ENCODE data around the gene RRM2. TPM values are rescaled to one million over a fixed set of nuclear protein-coding genes. Genes with fewer than 3 reads are reported as not detected.

The RRM2 gene
- total RNA-seq, 2 donors from 2014 or later: 15.8 to 40.0 TPM

DNA sequence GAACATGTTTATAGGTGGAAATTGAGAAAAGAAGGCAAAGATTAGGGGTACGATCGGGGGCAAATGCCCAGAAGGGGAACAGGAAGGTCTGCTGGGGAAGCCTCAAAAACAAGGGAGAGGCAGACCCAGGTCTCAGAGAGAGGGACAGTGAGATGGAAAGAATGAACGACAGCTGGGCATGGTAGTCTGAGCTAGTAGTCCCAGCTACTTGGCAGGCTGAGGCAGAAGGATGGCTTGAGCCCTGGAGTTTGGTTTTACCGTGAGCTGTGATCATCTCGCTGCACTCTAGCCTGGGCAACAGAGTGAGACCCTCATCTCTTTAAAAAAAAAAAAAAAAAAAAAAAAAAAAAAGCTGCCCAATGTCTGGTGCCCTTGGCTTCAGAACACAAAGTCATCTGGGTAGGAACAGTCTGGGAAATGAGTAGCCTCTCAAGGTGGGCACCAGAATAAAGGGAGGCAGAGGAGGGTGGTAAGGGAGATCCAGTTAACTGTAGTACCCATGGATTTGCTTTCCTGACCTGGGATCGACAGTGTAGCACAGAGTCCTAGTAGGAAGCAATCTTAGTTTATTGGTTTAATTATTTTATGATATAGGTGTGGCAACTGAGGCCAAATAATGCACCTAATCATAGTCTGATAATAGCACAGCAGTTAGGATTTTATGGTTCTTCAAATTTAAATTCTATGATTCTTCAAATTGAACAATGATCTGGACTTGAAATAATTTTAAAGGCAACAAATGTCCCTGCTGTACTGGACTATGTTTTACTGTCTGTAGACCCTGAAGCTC is 3.5 kb downstream of the RRM2 start:
- ATAC-seq: peak; percentile 66
- intact Hi-C loops (cut with DNase I, micrococcal nuclease): loop anchor here in 1 of 2 donors (5.0 kb wide), 1 partner anchor 316 kb away; no protein-coding TSS in a partner anchor
- no peak for DNase-seq

DNA sequence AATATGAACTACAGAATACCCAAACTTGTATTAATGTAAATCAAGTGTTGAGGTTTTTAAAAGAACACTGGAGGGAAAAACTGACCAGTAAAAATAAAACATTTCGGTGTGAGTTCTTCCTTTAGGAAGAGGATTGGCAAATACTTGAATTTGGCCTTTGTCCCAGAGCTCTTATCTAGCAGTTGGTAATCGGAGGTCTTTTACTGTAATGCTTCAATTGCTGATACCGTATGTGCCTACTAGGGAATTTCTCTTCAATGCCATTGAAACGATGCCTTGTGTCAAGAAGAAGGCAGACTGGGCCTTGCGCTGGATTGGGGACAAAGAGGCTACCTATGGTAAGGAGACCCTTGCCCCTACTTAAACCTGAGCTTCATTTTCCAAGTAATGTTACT is 4.1 kb downstream of the RRM2 start:
- DNase-seq (no peak), ATAC-seq (peak; percentile 33)
- intact Hi-C loops (cut with DNase I, micrococcal nuclease): loop anchor here in 1 of 2 donors (5.0 kb wide), 1 partner anchor 316 kb away; no protein-coding TSS in a partner anchor

DNA sequence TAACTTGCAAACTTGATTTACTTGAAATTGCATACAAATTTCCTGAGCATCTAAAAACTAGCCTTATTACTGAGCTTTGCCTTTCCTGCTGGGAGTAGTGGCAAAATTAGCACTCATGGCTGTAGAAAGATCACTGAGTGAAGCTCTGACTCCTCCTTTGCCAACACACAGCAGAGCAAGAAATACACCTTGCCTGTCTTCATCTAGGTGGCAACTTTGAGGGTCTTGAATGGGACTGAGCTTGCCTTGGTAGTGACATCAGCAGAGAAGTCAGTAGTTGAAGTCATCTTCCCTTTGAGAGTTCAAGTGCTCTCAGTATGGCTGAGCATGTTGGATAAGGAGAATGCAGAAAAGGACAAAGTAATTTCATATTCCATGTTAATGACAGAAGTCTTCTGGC is 5.9 kb downstream of the RRM2 start:
- DNase-seq: no peak
- intact Hi-C loops (cut with DNase I, micrococcal nuclease): loop anchor here in 1 of 2 donors (5.0 kb wide), 1 partner anchor 314 kb away; no protein-coding TSS in a partner anchor
- no peak for ATAC-seq

DNA sequence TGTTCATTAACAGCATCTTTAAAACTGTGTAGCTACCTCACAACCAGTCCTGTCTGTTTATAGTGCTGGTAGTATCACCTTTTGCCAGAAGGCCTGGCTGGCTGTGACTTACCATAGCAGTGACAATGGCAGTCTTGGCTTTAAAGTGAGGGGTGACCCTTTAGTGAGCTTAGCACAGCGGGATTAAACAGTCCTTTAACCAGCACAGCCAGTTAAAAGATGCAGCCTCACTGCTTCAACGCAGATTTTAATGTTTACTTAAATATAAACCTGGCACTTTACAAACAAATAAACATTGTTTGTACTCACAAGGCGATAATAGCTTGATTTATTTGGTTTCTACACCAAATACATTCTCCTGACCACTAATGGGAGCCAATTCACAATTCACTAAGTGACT is 7.0 kb downstream of the RRM2 start:
- DNase-seq: no peak
- ATAC-seq: no peak
- intact Hi-C loops (cut with DNase I, micrococcal nuclease): loop anchor here in 1 of 2 donors (5.0 kb wide), 1 partner anchor 313 kb away; no protein-coding TSS in a partner anchor

DNA sequence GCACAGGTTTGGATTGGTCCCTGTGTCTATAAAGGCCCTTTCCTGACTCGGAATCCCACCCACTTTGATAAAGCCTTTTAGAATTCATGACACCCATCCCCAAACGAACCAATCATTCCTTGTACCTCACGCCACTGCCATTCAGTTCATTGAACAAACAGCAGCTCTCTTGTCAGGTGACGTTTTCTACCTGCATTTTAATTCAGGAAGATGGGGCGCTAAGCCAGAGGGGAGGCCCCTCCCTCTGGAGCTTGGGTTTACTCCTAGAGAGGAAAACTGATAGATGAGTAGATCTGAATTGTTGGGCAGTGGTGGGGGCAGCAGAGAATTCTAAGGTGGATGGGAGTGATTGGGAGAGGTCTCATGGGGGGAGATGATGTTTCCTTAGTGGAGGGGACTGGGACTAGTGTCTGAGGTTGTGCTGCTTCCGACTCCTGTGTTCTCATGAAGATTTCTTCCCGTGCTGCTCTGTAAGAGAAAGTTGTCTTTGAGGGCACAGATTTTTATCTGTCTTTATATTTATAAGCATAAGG is 9.6 kb downstream of the RRM2 start:
- intact Hi-C loops (cut with DNase I, micrococcal nuclease): no loop called here
- peak; percentile 47 for ATAC-seq
- no peak for DNase-seq

DNA sequence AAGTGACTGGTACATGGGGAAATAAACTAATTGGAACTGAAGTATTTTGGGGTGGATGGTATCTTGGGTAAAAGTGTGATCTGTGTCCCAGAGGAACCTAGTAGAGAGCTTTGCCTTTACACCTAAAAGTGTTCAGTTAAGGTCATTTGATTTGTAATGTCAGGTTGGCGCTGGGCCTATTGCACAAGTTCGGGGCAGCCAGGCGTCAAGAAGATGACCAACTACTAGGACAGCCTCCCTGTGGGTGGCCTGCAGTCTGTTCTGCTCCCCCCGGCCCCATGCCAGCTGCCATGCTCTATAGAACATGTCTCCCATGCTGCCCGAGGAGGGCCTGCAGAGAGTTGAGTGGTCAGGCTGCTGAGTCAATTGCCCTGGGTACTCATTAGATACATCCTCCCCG is 10.1 kb downstream of the RRM2 start:
- DNase-seq: no peak
- intact Hi-C loops (cut with DNase I, micrococcal nuclease): no loop called here
- peak; percentile 10 for ATAC-seq

DNA sequence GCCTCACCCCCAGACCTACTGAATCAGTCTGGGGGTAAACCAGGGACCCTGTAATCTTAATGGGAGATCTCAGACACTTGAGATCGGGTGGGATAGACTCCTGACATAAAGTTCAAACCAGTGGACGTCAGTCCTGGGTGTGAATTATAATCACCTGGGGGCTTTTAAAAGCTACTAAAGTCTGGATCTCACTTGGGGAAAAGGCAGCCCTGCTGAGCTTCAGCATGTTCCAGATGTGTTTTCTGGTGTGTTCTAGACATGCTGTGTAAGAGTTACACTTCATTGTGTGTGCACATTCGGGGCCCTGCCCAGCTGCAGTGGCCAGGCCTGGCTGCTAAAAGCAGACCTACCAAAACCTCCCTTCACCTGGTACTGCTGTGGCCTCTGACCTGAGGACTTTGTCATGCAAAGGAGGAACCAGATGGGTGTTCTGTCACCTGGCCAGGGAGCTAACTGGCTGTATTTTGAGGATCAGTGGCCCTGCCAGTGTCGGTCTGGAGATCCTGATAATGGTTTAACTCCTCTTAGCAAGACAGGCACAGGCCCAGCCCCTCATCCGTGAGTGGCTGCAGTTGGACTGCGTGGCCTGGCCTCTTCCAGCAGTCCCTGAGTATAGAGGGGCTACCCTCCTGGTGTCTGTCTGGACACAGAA is 10.6 kb downstream of the RRM2 start:
- peak; percentile 20 for ATAC-seq
- intact Hi-C loops (cut with DNase I, micrococcal nuclease): no loop called here
- DNase-seq: no peak

DNA sequence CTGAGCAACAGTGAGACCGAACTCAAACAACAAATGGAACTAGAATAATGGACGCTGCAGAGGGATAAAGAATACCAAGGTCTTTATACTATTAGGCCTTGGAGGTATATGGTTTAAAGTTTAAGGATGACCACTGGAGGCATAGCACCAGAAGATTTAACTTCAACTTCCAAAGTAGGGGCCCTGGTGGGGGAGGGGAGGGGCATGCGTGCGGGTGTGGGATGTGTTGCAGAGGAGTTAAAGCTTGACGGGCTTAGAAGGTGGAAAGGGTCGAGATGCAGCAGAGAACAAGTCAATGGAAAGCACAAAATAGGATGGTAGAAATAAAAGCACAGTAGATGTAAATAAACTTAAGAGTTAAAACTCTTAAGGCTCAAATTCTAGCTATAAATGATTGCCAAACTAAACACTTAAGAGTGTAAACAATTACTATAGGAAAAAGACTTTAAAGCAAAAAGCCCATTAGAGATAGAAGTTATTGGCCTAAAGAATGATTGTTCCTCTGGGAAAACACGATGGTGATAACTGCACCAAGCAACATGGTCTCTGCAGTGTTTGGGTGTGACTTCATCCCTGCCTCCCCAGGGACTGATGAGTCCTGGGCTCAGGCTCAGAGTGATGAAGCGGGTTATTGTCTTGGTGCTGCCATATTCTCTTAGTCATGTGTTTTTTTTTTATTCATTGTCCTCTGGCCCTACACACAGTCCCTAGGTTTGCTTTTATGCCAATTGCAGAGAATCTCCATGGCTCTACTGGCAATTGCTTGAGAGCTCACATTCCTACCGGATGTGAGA is 13.0 kb downstream of the RRM2 start:
- intact Hi-C loops (cut with DNase I, micrococcal nuclease): no loop called here
- ATAC-seq: no peak

DNA sequence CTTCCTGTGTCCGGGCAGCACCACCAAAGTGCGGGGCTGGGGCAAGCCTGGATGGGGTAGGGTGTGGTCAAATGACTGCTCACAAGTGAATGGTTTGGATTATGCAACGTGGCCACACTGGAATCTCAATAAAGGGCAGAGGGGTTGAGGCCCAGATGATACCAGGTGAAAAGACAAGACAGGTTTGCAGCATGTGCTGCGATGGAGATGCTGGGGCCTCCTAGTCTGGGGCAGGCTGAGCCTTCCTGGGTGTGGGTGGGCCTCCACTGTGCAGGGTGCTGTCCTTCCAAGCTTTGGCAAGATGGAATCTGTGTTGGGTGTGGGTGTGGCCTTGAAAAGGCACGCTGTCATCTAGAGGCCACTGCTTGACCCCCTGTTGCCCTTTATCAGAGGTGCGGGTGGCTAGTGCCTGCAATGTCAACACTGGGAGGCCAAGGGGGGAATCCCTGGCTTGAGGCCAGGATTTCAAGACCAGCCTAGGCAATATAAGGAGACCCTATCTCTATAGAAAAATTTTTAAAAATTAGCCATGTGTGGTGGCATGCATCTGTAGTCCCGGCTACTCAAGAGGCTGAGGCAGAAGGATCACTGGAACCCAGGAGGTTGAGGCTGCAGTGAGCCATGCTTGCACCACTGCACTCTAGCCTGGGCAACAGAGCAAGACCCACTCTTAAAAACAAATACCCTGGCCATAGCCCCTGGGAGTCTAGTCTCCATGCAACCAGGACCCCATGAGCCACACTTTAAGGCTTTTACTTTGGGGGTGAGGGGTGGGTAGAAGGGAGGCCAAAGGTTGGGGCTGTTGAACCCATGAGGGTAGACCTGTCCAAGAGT is 13.8 kb downstream of the RRM2 start:
- ATAC-seq (no peak), DNase-seq (no peak)
- intact Hi-C loops (cut with DNase I, micrococcal nuclease): no loop called here

More for the DNA sequence above, 13.0 kb downstream of the RRM2 start:
- DNase-seq: no peak

DNA sequence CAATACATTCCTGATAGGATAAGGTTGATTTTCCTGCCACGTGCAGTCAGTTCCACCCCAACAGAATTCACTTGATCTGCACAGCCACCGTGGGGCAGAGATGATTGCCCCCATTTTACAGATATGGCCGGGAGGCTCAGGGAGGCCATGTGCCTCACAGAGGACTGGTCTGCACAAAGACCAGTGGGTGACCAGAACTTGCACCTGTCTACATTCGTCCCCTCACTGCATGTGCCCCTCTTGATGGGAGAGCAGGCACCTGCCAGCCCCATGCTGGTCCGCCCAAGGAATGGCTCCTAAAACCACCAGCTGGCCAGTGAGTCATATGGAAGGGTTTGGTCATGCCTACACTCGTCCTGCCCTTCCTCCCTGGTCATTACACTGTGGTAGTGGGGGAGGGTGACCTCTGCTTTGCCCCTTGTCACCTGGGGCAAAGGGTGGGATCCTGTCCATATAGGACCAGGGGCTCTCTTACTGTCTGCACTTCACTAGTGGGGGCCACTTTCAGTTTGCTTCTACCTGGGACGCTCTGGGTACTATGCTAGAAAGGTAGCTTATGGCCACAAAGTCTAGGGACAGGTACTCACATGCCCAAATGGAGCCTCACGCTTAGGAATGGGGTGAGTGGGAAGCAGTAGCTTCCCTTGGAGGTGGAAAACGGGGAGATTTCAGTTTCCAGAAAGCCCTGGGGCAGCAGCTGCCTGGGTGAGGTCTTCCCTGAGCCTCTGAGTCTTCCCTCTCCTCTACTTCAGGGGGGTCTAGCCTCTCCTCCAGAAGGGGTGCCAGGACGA is 14.7 kb downstream of the RRM2 start:
- DNase-seq: no peak
- intact Hi-C loops (cut with DNase I, micrococcal nuclease): no loop called here
- peak; percentile 16 for ATAC-seq

DNA sequence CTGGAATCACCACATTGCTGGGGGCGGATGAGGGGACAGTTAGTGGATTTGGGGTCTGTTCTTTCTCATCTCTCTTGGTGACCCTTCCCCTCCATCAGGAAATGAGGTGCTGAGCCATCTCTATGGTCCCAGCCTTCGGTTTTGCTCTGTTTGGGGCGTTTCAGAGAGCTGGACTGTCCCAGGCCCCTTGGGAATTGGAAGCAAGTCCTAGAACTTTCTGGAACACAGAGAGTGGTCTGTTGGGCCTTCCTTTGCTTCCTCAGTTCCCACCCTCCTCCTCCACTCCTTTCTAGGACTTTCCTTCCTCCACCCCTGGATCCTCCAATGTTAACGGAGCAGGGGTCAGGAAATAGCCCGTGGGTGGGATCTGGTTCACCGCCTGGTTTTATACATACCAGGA is 17.0 kb downstream of the RRM2 start:
- intact Hi-C loops (cut with DNase I, micrococcal nuclease): no loop called here

DNA sequence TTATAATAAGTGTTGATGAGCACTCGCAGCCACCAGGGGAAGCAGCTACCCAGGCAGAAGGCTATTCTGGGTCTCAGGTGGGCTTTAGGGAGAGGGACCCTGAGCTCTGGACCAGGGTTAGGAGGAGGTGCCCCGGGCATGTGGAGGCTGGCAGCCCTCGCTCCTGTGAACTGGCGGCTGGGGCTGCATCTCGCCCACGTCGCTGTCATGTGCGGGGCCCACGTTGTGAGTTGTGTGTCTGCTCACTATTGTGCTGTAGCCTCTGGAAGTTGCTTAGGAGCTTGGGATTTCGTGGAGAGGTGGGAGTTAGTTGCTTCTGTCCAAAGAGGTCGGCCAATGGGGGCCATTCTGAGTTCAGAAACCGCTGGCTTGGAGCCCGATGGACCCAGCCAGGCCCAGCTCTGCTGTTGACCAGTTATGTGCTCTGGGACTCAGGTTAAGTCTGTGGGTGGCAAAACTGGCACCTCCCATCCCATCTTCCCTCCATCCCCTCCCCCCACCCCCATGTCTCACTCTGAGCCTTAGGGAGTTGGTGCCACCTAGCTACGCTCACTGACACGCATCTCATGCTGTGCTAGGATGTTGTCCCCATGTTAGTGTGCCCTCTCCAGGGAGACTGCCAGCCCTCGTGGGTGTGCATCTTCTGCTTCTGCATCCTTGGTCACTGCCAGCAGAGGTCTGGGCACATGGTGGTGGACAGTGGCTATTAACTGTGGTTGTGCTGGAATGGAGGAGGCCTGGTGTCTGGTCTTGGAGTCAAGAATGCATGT is 18.5 kb downstream of the RRM2 start:
- peak; percentile 33 for ATAC-seq
- intact Hi-C loops (cut with DNase I, micrococcal nuclease): loop anchor here in 1 of 2 donors (10.0 kb wide), 1 partner anchor 274 kb away; no protein-coding TSS in a partner anchor
- peak in 1 of 2 donors; percentile 11 for DNase-seq

More for the DNA sequence above, 17.0 kb downstream of the RRM2 start:
- no peak for ATAC-seq
- DNase-seq: no peak

DNA sequence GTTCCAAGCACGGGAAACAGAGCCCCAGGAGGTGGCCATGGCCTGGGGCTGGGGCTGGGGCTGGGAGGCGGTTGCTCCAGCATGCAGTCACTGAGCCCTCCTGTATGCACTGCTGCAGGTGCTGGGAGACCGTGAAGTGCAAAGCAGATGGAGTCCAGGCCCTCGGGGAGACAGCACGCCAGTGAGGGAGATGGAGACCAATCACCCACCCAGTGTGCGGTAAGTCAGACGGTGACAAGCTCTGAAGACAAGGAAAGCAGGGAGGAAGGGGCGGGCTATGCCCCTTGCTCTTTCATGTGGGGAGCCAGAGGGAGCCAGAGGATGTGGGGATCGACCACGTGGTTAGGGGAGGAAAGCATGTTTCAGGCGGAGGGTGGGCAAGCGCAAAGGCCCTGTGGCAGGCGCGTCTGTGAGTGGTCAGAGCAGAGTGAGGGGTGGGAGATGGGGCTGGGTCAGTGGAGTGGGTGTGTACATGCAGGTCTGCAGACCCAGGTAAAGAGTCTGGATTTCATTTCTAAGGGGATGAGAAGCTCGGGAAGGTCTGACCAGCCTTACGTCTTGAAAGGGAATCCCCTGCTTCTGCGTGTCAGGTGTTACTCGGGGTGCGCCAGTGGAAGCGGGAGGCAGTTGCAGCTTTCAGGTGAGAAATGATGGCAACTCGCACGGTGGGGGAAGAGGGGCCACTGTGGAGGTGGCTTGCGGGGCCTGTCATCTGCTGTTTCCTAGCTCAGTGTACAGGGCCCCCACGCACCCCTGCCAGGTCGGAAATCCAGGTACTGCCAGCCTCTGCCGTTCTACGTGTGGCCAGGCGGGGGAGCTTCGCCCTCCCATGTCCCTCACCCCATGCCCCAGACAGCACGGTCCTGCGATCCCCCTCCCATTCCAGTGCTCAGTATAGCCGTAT is 19.4 kb downstream of the RRM2 start:
- ATAC-seq (peak; percentile 86), DNase-seq (peak in 1 of 2 donors; percentile 49)
- intact Hi-C loops (cut with DNase I, micrococcal nuclease): loop anchor here in 1 of 2 donors (10.0 kb wide), 1 partner anchor 273 kb away; no protein-coding TSS in a partner anchor

DNA sequence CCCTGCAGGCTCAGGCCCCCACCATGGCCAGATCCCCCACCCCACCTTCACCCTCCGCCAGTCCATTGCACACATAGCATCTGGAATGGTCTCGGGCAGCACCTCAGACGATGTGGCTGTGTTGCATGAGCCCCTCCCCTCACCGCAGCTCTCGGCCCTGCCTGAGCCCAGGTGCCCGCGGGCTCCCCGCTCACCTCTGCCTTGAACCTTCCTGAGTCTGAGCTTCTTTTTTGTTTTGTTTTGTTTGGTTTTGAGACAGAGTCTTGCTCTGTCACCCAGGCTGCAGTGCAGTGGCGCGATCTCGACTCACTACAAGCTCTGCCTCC is 20.1 kb downstream of the RRM2 start:
- DNase-seq: no peak
- intact Hi-C loops (cut with DNase I, micrococcal nuclease): loop anchor here in 1 of 2 donors (10.0 kb wide), 1 partner anchor 272 kb away; no protein-coding TSS in a partner anchor
- no peak for ATAC-seq

DNA sequence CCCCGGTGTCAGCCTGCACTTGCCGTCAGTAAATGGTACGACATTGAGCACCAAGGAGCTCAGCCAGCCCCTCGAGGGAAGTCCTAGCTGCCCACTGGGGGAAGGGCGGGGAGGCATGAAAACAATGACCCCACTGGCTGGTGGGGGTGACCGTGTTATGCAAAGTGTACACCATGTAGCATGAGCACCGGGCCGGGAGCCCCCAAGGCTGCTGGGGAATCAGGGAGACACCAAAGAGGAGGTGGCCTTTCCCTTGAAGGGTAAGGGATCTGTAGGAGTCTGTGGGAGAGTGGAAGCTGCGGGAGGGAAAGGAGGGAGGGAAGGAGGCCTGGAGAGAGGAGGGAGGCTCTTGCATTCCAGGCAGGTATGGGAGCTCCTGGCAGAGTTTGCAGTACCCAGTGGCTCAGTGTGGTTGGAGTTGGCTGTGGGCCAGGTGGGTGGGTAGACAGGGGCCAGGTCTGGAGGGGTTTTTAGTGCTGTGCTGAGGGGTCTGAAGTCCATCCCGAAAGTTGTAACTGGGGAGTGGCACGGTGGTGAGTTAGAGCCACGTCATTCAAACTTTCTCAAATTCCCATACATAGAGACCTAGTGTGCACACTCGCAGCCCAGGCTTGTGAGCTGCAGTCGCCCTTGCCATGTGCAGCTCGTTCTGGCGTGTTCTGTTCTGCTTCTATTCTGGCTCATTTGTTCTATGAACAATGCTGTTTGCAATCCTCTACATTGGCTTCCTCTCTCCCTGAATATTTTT is 22.4 kb downstream of the RRM2 start:
- DNase-seq (no peak), ATAC-seq (no peak)
- intact Hi-C loops (cut with DNase I, micrococcal nuclease): loop anchor here in 1 of 2 donors (10.0 kb wide), 1 partner anchor 270 kb away; no protein-coding TSS in a partner anchor
